HUES6 (cell line): Measurements from ENCODE around the gene CFAP161.

Experiments
- H3K27ac ChIP-seq: 2 replicates; pipeline ENCODE4 v1.7.0; 2013; ENCODE audit warnings: low read depth, mild to moderate bottlenecking, low read length, inconsistent platforms
- H3K27me3 ChIP-seq: 2 replicates; pipeline ENCODE4 v1.6.1; 2013; ENCODE audit warnings: low read length; ENCODE audit not compliant: control insufficient read depth, insufficient read depth
- H3K36me3 ChIP-seq: 2 replicates; pipeline ENCODE4 v1.6.1; 2013; ENCODE audit warnings: low read length; ENCODE audit not compliant: control insufficient read depth, insufficient read depth
- H3K4me1 ChIP-seq: 2 replicates; pipeline ENCODE4 v1.6.1; 2013; ENCODE audit warnings: low read length; ENCODE audit not compliant: control insufficient read depth, insufficient read depth
- H3K4me3 ChIP-seq: 2 replicates; pipeline ENCODE4 v1.5.1; 2013; ENCODE audit warnings: low read depth, low read length
- H3K9ac ChIP-seq: one replicate; pipeline ENCODE4 v1.6.1; 2013; ENCODE audit warnings: mild to moderate bottlenecking, low read length
- H3K9me3 ChIP-seq: 2 replicates; pipeline ENCODE4 v1.6.1; 2013; ENCODE audit warnings: low read depth, low read length; ENCODE audit not compliant: control insufficient read depth, insufficient read depth

CFAP161 gene

GRCh38 chr15:81133782-81134461 lies at the start of gene CFAP161:
CFAP161 (plus strand) TSS chr15:81134270; CDS start chr15:81134330, 60 bp downstream.
- H3K27ac ChIP-seq: no peak within 1 kb of the TSS
- H3K4me3 ChIP-seq: peak within 1 kb of the TSS; percentile 47
- H3K9ac ChIP-seq: no peak within 1 kb of the TSS
- no peaks in the 10 kb centered on the region for H3K9me3 ChIP-seq
- H3K4me1 ChIP-seq: no peaks in the 10 kb centered on the region
- H3K27me3 ChIP-seq: peaks cover 27% of the 10 kb centered on the region
- no peaks in the 10 kb centered on the region for H3K36me3 ChIP-seq

GRCh38 chr15:81084716-81085115 lies 49.4 kb upstream of the CFAP161 start:
- no peak overlapping the region for H3K4me3 ChIP-seq
- H3K9ac ChIP-seq: no peak overlapping the region
- H3K27ac ChIP-seq: no peak overlapping the region
- H3K27me3 ChIP-seq: no peaks in the 10 kb centered on the region
- H3K4me1 ChIP-seq: no peaks in the 10 kb centered on the region
- H3K36me3 ChIP-seq: no peaks in the 10 kb centered on the region
- H3K9me3 ChIP-seq: no peaks in the 10 kb centered on the region

- H3K36me3 ChIP-seq: no peaks in the 10 kb centered on the region
- H3K9ac ChIP-seq: no peak overlapping the region
- H3K27ac ChIP-seq: no peak overlapping the region
- no peaks in the 10 kb centered on the region for H3K4me1 ChIP-seq
- H3K9me3 ChIP-seq: no peaks in the 10 kb centered on the region
- H3K4me3 ChIP-seq: no peak overlapping the region
- no peaks in the 10 kb centered on the region for H3K27me3 ChIP-seq
These were observed 48.9 kb upstream of the CFAP161 start for GRCh38 chr15:81085213-81085612.

- Histone ChIP-seq H3K9me3 (no peaks in the 10 kb centered on the region), H3K4me1 (no peaks in the 10 kb centered on the region), H3K27ac (no peak overlapping the region), H3K4me3 (no peak overlapping the region), H3K27me3 (no peaks in the 10 kb centered on the region), H3K36me3 (no peaks in the 10 kb centered on the region), H3K9ac (no peak overlapping the region)
These were observed 48.2 kb upstream of the CFAP161 start for GRCh38 chr15:81085898-81086297.

GRCh38 chr15:81087066-81087465 lies 47.0 kb upstream of the CFAP161 start:
- H3K4me1 ChIP-seq: no peaks in the 10 kb centered on the region
- no peak overlapping the region for H3K9ac ChIP-seq
- H3K27ac ChIP-seq: no peak overlapping the region
- H3K27me3 ChIP-seq: no peaks in the 10 kb centered on the region
- H3K36me3 ChIP-seq: no peaks in the 10 kb centered on the region
- no peaks in the 10 kb centered on the region for H3K9me3 ChIP-seq
- no peak overlapping the region for H3K4me3 ChIP-seq

- Histone ChIP-seq H3K27ac (no peak overlapping the region), H3K9me3 (no peaks in the 10 kb centered on the region), H3K9ac (no peak overlapping the region), H3K4me3 (no peak overlapping the region), H3K36me3 (no peaks in the 10 kb centered on the region), H3K27me3 (no peaks in the 10 kb centered on the region), H3K4me1 (no peaks in the 10 kb centered on the region)
These were observed 46.4 kb upstream of the CFAP161 start for GRCh38 chr15:81087694-81088093.

- no peak overlapping the region for H3K27ac ChIP-seq
- H3K9me3 ChIP-seq: no peaks in the 10 kb centered on the region
These were observed 45.5 kb upstream of the CFAP161 start for GRCh38 chr15:81088470-81089013.

GRCh38 chr15:81091889-81092558 lies 42.0 kb upstream of the CFAP161 start:
- no peak overlapping the region for H3K9ac ChIP-seq

More at GRCh38 chr15:81088470-81089013, 45.5 kb upstream of the CFAP161 start:
- Histone ChIP-seq H3K4me1 (no peaks in the 10 kb centered on the region), H3K36me3 (no peaks in the 10 kb centered on the region), H3K9ac (no peak overlapping the region), H3K27me3 (no peaks in the 10 kb centered on the region), H3K4me3 (no peak overlapping the region)

GRCh38 chr15:81092559-81092902 lies 41.5 kb upstream of the CFAP161 start:
- H3K4me3 ChIP-seq: no peak overlapping the region
- no peaks in the 10 kb centered on the region; the same call in 1 of the 2 replicates for H3K27me3 ChIP-seq
- H3K27ac ChIP-seq: no peak overlapping the region
- H3K36me3 ChIP-seq: no peaks in the 10 kb centered on the region
- H3K4me1 ChIP-seq: no peaks in the 10 kb centered on the region
- no peaks in the 10 kb centered on the region for H3K9me3 ChIP-seq
- H3K9ac ChIP-seq: no peak overlapping the region

More at GRCh38 chr15:81091889-81092558, 42.0 kb upstream of the CFAP161 start:
- no peak overlapping the region for H3K4me3 ChIP-seq
- no peaks in the 10 kb centered on the region for H3K9me3 ChIP-seq
- no peaks in the 10 kb centered on the region for H3K4me1 ChIP-seq
- no peak overlapping the region for H3K27ac ChIP-seq
- no peaks in the 10 kb centered on the region; the same call in 1 of the 2 replicates for H3K27me3 ChIP-seq
- no peaks in the 10 kb centered on the region for H3K36me3 ChIP-seq

GRCh38 chr15:81093961-81094360 lies 40.1 kb upstream of the CFAP161 start:
- no peak overlapping the region for H3K27ac ChIP-seq
- H3K4me1 ChIP-seq: no peaks in the 10 kb centered on the region
- H3K9me3 ChIP-seq: no peaks in the 10 kb centered on the region
- no peaks in the 10 kb centered on the region for H3K36me3 ChIP-seq
- no peak overlapping the region for H3K9ac ChIP-seq
- H3K27me3 ChIP-seq: no peaks in the 10 kb centered on the region; the same call in 1 of the 2 replicates
- no peak overlapping the region for H3K4me3 ChIP-seq

- H3K27me3 ChIP-seq: no peaks in the 10 kb centered on the region; the same call in 1 of the 2 replicates
- no peaks in the 10 kb centered on the region for H3K36me3 ChIP-seq
- H3K9ac ChIP-seq: no peak overlapping the region
- no peaks in the 10 kb centered on the region for H3K4me1 ChIP-seq
- no peak overlapping the region for H3K4me3 ChIP-seq
- H3K27ac ChIP-seq: no peak overlapping the region
- no peaks in the 10 kb centered on the region for H3K9me3 ChIP-seq
These were observed 38.2 kb upstream of the CFAP161 start for GRCh38 chr15:81095690-81096365.
